ELR (cell line): Measurements from ENCODE around the gene SSMEM1.
"Not testable (repeated sequence)": the region's sequence is repeated elsewhere in the genome, so short reads cannot be mapped to it uniquely, and the experiment has no call there.

ENCODE experiments used
- DNase-seq: peaks from one replicate; pipeline ENCODE4 v3.0.0-alpha.2; 2015; ENCODE audit warnings: low read depth

Gene SSMEM1

DNA sequence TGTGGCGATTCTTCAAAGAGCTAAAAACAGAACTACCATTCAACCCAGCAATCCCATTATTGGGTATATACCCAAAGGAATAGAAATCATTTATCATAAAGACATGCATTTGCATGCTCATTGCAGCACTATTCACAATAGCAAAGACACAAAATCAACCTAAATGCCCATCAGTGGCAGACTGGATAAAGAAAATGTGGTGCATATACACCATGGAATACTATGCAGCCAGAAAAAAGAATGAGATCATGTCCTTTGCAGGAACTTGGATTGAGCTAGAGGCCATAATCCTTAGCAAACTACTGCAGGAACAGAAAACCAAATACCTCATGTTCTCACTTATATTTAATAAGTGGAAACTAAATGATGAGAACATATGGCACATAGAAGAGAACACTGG, 38.8 kb downstream of the SSMEM1 start:
- not testable (repeated sequence) for DNase-seq

DNA sequence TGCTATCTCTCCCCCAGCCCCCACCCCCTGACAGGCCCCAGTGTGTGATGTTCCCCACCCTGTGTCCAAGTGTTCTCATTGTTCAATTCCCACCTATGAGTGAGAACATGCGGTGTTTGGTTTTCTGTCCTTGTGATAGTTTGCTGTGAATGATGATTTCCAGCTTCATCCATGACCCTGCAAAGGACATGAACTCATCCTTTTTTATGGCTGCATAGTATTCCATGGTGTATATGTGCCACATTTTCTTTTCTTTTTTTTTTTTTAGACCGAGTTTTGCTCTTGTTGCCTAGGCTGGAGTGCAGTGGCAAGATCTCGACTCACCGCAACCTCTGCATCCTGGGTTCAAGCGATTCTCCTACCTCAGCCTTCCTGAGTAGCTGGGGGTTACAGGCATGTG, 41.2 kb downstream of the SSMEM1 start:
- DNase-seq: not testable (repeated sequence)

DNA sequence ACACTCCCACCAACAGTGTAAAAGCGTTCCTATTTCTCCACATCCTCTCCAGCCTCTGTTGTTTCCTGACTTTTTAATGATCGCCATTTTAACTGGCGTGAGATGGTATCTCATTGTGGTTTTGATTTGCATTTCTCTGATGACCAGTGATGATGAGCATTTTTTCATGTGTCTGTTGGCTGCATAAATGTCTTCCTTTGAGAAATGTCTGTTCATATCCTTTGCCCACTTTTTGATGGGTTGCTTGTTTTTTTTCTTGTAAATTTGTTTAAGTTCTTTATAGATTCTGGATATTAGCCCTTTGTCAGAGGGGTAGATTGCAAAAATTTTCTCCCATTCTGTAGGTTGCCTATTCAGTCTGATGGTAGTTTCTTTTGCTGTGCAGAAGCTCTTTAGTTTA, 42.0 kb downstream of the SSMEM1 start:
- DNase-seq: not testable (repeated sequence)

DNA sequence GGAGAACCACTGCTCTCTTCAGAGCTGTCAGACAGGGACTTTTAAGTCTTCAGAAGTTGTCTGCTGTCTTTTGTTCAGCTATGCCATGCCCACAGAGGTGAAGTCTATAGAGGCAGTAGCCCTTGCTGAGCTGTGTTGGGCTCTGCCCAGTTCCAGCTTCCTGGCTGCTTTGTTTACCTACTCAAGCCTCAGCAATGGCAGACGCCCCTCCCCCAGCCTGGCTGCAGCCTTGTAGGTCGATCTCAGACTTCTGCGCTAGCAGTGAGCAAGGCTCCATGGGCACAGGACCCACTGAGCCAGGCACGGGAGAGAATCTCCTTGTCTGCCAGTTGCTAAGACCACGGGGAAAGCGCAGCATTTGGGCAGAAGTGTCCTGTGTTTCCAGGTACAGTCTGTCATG, 46.9 kb downstream of the SSMEM1 start:
- no peak for DNase-seq

DNA sequence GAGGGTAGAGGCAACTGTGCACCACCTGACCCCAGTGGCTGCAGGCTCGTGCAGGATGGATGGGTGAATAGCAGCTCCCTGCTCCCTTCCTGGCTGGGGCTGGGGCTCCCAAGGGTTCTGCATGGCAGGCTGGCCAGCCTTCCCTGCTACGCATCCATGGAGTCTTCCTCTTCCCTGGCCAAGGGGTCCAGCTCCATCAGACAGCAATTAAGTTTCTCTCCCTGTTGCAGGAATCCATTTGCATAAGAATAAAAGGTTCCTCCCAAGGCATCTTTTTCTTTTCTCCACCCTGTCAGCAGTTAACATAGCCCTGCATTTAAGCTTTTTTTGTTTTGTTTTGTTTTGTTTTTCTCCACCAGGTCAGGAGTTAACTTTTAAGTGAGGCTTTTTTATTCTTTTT, 49.0 kb downstream of the SSMEM1 start:
- DNase-seq: no peak

DNA sequence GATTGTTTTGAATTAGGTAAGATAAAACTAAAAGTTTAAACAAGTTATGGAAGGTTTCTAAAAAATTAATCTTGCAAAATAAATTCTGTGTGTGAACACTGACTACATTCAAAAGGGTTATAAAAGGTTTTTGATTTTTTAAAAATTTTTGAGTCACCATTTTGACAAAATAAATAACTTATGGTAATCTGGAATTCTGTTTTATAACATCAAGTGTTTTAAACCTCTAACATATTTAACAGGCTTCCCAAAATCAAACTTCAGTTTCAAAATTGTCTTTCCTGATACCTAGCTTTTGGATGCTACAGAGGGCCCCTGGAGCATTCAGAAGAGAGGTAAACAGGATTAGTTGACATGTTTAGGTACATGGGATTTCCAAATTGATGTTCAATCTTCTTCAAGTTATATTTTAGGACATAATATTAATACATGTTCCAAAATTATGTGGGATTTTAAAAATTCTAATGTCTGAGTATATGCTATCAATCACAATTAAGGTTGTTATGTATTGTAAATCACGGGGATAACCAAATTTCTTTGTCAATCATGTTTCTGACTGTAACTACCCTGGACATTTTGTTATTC, 50.9 kb downstream of the SSMEM1 start:
- DNase-seq: no peak

DNA sequence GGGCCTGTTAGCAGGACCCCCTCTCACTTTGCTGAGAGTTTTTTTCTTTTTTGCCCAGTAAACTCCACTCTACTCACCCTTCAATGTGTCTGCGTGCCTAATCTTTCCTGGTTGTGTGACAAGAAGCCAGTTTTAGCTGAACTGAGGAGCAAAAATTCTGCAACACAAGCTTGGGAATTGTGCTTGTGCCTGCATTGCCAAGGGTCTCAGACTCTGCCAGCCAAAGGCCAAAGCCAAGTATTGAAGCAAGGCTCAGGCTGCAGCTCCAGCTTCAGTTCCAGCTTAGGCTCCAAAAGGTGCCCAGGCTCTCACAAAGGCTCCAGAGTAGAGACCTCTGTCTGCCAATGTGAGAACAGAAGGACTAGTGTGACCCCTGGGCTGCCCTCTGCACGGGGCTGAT, 54.8 kb downstream of the SSMEM1 start:
- DNase-seq: no peak

DNA sequence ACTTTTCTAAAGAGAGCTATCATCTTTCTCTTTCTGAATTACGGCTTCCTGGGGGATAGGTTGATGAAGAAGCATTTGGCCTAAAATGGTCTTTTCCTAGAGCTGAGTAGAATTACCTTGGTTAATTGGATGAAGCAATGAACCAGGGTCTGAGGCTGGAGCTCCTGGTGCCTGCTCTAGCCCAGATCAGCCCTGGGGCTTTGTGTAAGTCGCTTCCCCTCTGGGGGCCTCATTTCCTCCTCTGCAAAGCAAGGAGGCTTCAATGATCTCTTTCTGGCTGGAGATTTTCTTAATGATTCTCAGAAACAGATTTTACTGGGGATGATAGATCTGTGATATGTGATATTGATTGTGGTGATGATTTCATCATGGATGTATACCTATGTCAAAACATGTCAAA, 55.5 kb downstream of the SSMEM1 start:
- no peak for DNase-seq
